T-helper 1 cell (primary cell): ENCODE results near the gene PDZRN4.
A peak's percentile ranks its signal among the peaks of the same experiment; 100 is the strongest.
"Not testable (repeated sequence)": the region's sequence is repeated elsewhere in the genome, so short reads cannot be mapped to it uniquely, and the experiment has no call there.

Experiments
- DNase-seq, 5 donors: peaks; one replicate each; pipeline ENCODE4 v3.0.0-alpha.2; 2012 to 2020

The PDZRN4 gene

DNA sequence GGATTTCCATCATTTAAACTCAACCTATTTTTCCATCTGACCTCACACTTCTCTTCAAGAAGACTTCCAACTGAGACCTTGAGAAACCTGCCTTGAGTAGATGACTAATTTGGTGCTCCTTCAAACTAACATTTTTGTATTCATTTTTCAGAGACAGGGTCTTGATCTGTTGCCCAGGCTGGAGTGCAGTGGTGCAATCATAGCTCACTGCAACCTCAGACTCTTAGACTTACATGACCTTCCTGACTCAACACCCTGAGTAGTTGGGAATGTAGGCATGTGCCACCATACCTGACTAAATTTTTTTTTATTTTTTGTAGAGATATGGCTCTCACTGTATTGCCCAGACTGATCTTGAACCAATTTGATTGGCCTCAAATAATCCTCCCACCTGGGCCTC is 389.9 kb downstream of the PDZRN4 start:
- no peak for DNase-seq

DNA sequence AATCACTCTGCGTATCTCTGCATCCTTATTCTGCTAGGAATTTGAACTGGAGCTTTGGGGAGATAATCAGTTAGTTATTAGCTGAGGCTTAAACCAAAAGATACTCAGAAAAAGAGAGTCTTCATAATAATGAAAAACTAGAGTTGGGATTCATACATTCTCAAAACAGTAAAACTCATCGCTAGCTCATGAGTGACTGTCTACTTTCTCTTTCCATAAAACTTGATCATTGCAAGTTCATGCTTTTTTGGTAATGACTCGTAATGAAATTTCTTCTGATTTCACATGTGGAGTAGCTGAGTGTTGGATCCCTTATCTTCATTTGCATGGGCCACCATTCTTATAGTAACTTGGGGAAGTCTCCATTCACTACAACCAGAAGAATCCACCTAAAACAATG is 397.7 kb downstream of the PDZRN4 start:
- no peak for DNase-seq

- DNase-seq, result no peak
These were observed 399.5 kb downstream of the PDZRN4 start for GRCh38 chr12:41587574-41587973.

DNA sequence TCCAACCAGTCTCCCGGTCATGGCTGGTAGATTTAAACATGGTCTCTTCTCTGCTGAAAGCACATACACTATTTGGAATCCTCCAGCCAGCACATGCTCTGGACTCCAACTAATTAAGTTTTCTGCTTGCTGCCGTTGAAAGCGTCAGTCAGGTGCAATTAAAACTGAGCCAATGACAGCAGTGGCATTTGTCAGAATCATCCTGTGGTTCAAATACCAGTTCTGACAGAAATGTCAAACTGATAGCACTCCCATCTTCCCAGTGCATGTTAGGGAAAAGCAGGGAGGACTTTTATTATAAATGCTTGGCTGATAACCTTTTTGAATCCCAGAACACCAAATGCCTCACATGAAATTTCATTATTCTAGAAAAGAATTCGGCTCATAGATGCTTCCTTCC is 401.8 kb downstream of the PDZRN4 start:
- DNase-seq, result no peak

DNA sequence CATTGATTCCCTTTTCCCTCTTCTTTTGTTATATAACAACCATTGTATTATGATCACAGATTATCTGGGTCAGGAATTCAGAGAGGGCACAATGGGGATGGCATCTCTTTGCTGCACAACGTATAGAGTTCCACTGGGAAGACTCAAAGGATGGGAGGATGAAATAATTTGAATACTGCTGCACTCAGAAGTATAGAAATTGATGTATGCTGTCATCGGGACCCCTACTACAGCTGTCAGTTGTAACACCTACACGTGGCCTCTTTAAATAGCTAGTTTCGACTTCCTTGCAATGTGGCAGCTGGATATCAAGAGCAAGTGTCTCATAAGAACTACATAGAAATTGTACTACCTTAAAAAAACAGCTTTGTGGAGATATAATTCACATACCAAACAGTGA is 408.1 kb downstream of the PDZRN4 start:
- DNase-seq, result no peak

- no peak for DNase-seq
These were observed 416.7 kb downstream of the PDZRN4 start for GRCh38 chr12:41604830-41605229.

GRCh38 chr12:41605545-41606305 is 417.6 kb downstream of the PDZRN4 start:
- DNase-seq, result peak in 1 of 5 donors; percentile 7

DNA sequence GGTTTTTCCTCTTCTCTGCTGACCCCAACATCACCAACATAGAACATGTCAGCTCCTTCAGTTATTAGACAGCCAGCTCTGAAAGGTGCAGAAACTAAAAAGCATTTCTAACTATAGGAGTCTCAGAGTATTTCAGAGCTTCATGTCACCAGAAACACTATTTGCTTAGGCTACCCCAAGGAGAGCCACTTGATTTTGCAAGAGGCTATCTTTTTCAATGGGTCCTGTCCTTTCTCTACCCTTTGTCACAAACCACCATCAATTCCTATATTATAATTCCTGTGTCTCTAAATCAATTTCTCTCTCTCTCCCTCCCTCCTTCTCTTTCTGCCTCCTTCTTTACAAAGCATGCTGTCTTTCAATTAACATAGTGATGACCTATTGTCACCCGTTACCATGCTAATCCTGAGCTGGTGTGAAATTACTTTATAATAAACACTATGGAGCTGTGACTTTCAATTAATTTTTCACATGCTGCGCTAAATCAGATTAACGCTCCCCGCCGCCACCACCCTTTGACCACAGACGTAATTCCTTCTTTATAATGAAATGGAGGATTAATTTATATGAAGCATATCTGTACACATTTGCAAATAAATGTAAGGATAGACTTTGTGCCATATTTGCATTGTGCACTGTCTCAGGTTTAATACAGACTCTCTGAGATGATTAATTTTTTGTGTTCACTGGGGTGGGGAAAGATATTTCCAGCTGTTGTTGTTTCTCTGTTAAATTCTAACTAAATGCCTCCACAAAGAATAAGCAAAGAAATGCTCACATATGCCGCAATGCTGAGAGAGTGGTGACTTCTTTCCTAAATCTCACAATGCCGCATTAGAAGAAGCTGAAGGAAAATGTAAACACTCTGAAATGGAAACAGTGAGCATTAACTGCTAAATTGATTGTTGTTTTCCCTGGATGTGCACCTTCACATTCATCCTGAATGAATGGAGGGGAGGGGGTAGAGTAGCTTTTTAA is 418.6 kb downstream of the PDZRN4 start:
- DNase-seq, result no peak

DNA sequence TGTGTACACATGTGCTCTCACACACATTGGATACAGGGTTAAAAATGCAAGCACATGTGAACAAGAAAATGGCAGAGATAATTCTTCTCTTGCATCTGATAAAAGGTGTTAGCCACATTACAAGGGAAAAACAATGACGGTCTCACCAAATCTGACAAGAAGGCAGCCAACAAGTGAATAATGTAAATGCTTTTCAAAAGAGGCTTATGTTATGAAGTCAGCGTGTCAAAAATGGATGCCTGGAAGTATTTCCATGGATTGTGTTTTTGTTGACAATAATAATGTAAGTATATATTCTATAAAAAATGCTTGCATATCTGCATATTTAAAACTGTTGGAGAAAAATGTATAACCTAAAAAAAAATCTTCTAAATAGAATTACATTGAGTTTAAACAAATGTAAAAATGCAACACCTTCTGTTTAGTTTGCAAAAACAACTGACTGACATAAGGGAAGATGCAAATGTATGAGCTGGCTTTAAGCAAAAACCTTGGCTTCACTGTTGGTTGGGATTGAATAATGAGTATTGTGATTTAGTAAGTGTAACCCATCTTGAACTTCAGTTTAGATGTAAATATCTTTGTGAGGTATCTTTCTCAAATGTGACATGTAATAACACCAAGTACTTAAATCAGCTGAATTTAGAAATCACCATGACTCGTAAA is 424.9 kb downstream of the PDZRN4 start:
- DNase-seq, result no peak

- not testable (repeated sequence) for DNase-seq
These were observed 427.1 kb downstream of the PDZRN4 start for GRCh38 chr12:41615174-41615573.

DNA sequence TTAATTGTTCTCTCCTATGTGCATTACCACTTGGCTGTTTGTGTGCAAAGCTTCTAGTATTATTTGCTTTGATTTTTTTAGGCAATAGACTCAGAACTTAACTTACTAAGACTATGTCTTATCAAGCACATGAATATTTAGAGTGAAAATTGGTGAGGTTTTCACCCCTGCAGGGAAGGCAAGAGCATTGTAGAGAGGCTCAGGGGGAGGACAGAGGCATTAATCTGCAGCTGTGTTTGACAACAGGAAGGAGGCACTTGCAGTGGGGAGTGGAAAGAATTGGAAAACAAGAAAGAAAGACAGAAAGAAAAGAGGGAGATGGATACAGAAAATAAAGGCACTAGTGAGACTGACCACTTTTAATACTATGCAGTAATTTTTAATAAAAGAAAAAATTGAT is 431.6 kb downstream of the PDZRN4 start:
- no peak for DNase-seq

GRCh38 chr12:41621291-41621690 is 433.2 kb downstream of the PDZRN4 start:
- no peak for DNase-seq
